ENCODE measurements around the gene SLC27A5.
"Not testable (repeated sequence)": the region's sequence is repeated elsewhere in the genome, so short reads cannot be mapped to it uniquely, and the experiment has no call there.

SLC27A5 gene

DNA sequence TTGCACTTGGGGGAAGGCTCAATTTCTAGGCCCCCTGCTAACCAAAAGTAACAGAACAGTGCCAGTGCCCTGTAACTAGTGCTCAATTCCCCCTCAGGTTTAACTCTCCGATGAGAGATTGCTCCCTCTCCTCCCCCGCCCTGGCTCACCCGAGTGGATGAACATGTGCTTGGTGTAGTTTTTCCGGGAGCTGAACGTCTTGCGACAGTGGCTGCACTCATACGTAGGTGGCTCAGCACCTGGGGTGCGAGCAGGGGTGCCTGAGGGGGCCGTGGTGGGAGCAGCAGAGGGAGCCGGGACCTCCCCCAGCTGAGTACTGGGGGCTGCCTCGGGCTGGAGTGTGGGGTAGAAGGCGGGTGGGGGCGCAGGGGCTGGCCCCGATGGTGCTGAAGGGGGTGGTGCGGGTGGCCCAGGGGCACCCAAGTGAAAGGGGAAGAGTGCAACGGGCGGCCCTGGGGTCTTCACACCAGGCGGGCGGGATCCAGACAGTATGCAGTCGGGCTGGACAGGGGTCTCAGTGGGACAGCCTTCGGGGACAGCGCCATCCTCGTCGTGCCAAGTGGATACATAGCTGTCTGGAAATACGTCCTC lies 4.5 kb upstream of the SLC27A5 start:
- Histone ChIP-seq H3K4me3 (ENCODE audit: low read length) (peak overlapping the region; percentile 44; the same call in 1 of the 2 replicates), H3K27me3 (ENCODE audit: insufficient read depth, low read length) (no peaks in the 10 kb centered on the region), H3K27ac (ENCODE audit: low read length) (peak overlapping the region; percentile 79), H3K9me3 (ENCODE audit: insufficient read depth, low read depth, low read length) (no peaks in the 10 kb centered on the region), H3K4me1 (ENCODE audit: insufficient read depth, low read length) (peaks cover 27% of the 10 kb centered on the region; the same call in 1 of the 2 replicates), H3K36me3 (ENCODE audit: insufficient read depth, low read depth, low read length) (peaks cover 4% of the 10 kb centered on the region; the same call in 1 of the 2 replicates), H3K9ac (ENCODE audit: low read depth, low read length) (peak overlapping the region; percentile 13; the same call in 1 of the 2 replicates)

- Histone ChIP-seq H3K36me3 (ENCODE audit: insufficient read depth, low read depth, low read length) (peaks cover 4% of the 10 kb centered on the region; the same call in 1 of the 2 replicates), H3K4me3 (ENCODE audit: low read length) (peak overlapping the region; percentile 44; the same call in 1 of the 2 replicates), H3K9me3 (ENCODE audit: insufficient read depth, low read depth, low read length) (no peaks in the 10 kb centered on the region), H3K27ac (ENCODE audit: low read length) (peak overlapping the region; percentile 79), H3K4me1 (ENCODE audit: insufficient read depth, low read length) (peaks cover 23% of the 10 kb centered on the region; the same call in 1 of the 2 replicates), H3K27me3 (ENCODE audit: insufficient read depth, low read length) (no peaks in the 10 kb centered on the region), H3K9ac (ENCODE audit: low read depth, low read length) (peak overlapping the region; percentile 13; the same call in 1 of the 2 replicates)
These were observed 3.5 kb upstream of the SLC27A5 start for GRCh38 chr19:58515259-58515658.

DNA sequence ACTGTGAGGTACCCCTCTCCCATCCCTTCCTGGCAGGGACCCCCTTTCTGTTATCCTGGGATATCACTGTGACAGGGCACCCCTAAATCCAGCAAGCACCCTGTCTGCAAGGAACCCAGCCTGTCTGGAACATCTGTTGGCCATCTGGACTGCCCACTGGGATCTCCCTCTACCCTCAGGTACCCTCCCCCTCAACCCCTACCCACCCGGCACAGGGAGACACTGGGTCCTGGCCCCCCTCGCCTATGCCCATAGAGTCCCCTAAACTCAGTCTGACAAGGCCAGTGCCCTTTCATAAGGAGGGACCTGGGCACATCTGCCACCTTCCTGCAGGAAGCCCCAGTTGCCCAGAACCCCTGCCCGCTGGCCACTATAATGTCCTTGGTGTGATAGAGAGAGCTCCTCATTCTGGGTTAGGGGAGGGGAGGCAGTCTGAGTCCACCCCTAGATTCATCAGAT lies 2.8 kb upstream of the SLC27A5 start:
- peaks cover 22% of the 10 kb centered on the region; the same call in 1 of the 2 replicates for H3K4me1 ChIP-seq (ENCODE audit: insufficient read depth, low read length)
- no peaks in the 10 kb centered on the region for H3K27me3 ChIP-seq (ENCODE audit: insufficient read depth, low read length)
- H3K9ac ChIP-seq (ENCODE audit: low read depth, low read length), result peak overlapping the region; percentile 87; the same call in 1 of the 2 replicates
- peak overlapping the region; percentile 79 for H3K4me3 ChIP-seq (ENCODE audit: low read length)
- no peaks in the 10 kb centered on the region for H3K9me3 ChIP-seq (ENCODE audit: insufficient read depth, low read depth, low read length)
- no peak overlapping the region for H3K27ac ChIP-seq (ENCODE audit: low read length)
- H3K36me3 ChIP-seq (ENCODE audit: insufficient read depth, low read depth, low read length), result peaks cover 4% of the 10 kb centered on the region; the same call in 1 of the 2 replicates

GRCh38 chr19:58513694-58514563 lies 2.1 kb upstream of the SLC27A5 start:
- Histone ChIP-seq H3K27me3 (ENCODE audit: insufficient read depth, low read length) (no peaks in the 10 kb centered on the region), H3K4me1 (ENCODE audit: insufficient read depth, low read length) (peaks cover 22% of the 10 kb centered on the region; the same call in 1 of the 2 replicates), H3K4me3 (ENCODE audit: low read length) (peak overlapping the region; percentile 79), H3K9me3 (ENCODE audit: insufficient read depth, low read depth, low read length) (no peaks in the 10 kb centered on the region), H3K27ac (ENCODE audit: low read length) (no peak overlapping the region), H3K36me3 (ENCODE audit: insufficient read depth, low read depth, low read length) (peaks cover 4% of the 10 kb centered on the region; the same call in 1 of the 2 replicates), H3K9ac (ENCODE audit: low read depth, low read length) (peak overlapping the region; percentile 87; the same call in 1 of the 2 replicates)

DNA sequence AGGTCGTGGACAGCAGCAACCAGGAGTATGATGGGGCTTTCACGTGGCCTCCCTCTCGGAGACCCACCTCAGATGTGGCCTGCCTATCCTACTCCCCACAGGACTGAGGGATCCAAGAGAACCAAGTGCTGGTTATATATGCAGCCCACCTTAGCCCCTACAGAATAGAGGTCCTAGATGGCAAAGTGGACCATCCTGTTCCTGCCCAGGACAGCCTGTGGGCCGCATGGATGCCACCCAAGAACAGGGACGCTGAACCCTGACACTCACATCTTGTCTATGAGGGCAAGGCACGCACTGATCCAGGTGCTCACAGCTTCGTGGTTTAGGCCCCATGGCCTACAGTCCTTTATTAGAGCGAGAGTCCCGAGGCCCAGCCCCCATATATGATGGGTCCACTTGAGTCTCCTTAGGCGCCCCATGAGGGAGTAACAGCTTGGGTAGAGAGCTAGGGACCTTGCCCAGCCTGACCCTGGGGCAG lies 1.5 kb upstream of the SLC27A5 start:
- Histone ChIP-seq H3K4me3 (ENCODE audit: low read length) (no peak overlapping the region), H3K27ac (ENCODE audit: low read length) (no peak overlapping the region), H3K4me1 (ENCODE audit: insufficient read depth, low read length) (peaks cover 19% of the 10 kb centered on the region; the same call in 1 of the 2 replicates), H3K9ac (ENCODE audit: low read depth, low read length) (peak overlapping the region; percentile 59; the same call in 1 of the 2 replicates), H3K27me3 (ENCODE audit: insufficient read depth, low read length) (no peaks in the 10 kb centered on the region), H3K36me3 (ENCODE audit: insufficient read depth, low read depth, low read length) (peaks cover 4% of the 10 kb centered on the region; the same call in 1 of the 2 replicates), H3K9me3 (ENCODE audit: insufficient read depth, low read depth, low read length) (no peaks in the 10 kb centered on the region)

- Histone ChIP-seq H3K9me3 (ENCODE audit: insufficient read depth, low read depth, low read length) (no peaks in the 10 kb centered on the region), H3K9ac (ENCODE audit: low read depth, low read length) (no peak overlapping the region), H3K27ac (ENCODE audit: low read length) (no peak overlapping the region), H3K36me3 (ENCODE audit: insufficient read depth, low read depth, low read length) (no peaks in the 10 kb centered on the region), H3K4me1 (ENCODE audit: insufficient read depth, low read length) (peaks cover 5% of the 10 kb centered on the region; the same call in 1 of the 2 replicates), H3K27me3 (ENCODE audit: insufficient read depth, low read length) (no peaks in the 10 kb centered on the region), H3K4me3 (ENCODE audit: low read length) (no peak overlapping the region)
These were observed 1.5 kb downstream of the SLC27A5 start for GRCh38 chr19:58510084-58510862.

DNA sequence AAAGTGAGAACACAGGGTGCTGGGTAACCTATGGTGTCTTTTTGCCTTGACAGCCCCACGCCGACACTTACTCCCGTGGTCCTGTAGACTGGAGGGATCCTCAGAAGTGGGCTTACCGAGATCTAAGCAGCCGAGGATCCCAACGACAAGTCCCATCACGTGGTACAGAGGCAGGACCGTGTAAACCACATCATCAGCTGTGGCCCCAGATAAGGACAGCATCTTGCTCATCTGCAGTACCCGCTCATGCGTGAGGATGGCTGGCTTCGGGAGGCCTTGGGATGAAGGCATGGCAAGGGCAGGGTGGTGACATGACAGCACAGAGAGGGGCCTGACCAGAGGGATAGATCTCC lies 2.1 kb downstream of the SLC27A5 start:
- no peaks in the 10 kb centered on the region for H3K9me3 ChIP-seq (ENCODE audit: insufficient read depth, low read depth, low read length)
- no peaks in the 10 kb centered on the region for H3K36me3 ChIP-seq (ENCODE audit: insufficient read depth, low read depth, low read length)
- H3K9ac ChIP-seq (ENCODE audit: low read depth, low read length), result no peak overlapping the region
- H3K4me3 ChIP-seq (ENCODE audit: low read length), result no peak overlapping the region
- H3K27me3 ChIP-seq (ENCODE audit: insufficient read depth, low read length), result no peaks in the 10 kb centered on the region
- H3K4me1 ChIP-seq (ENCODE audit: insufficient read depth, low read length), result peaks cover 4% of the 10 kb centered on the region; the same call in 1 of the 2 replicates
- H3K27ac ChIP-seq (ENCODE audit: low read length), result no peak overlapping the region

GRCh38 chr19:58507602-58508223 lies 4.1 kb downstream of the SLC27A5 start:
- not testable (repeated sequence) for H3K9ac ChIP-seq (ENCODE audit: low read depth, low read length); H3K27ac ChIP-seq (ENCODE audit: low read length); H3K4me3 ChIP-seq (ENCODE audit: low read length); H3K27me3 ChIP-seq (ENCODE audit: insufficient read depth, low read length); H3K9me3 ChIP-seq (ENCODE audit: insufficient read depth, low read depth, low read length); H3K36me3 ChIP-seq (ENCODE audit: insufficient read depth, low read depth, low read length); H3K4me1 ChIP-seq (ENCODE audit: insufficient read depth, low read length)

GRCh38 chr19:58500242-58500641 lies 11.6 kb downstream of the SLC27A5 start:
- no peak overlapping the region for H3K9ac ChIP-seq (ENCODE audit: low read depth, low read length)
- no peaks in the 10 kb centered on the region for H3K9me3 ChIP-seq (ENCODE audit: insufficient read depth, low read depth, low read length)
- no peaks in the 10 kb centered on the region for H3K36me3 ChIP-seq (ENCODE audit: insufficient read depth, low read depth, low read length)
- peaks cover 6% of the 10 kb centered on the region; the same call in 1 of the 2 replicates for H3K4me1 ChIP-seq (ENCODE audit: insufficient read depth, low read length)
- peak overlapping the region; percentile 77 for H3K4me3 ChIP-seq (ENCODE audit: low read length)
- H3K27ac ChIP-seq (ENCODE audit: low read length), result no peak overlapping the region
- H3K27me3 ChIP-seq (ENCODE audit: insufficient read depth, low read length), result no peaks in the 10 kb centered on the region

GRCh38 chr19:58499021-58499927 lies 12.5 kb downstream of the SLC27A5 start:
- Histone ChIP-seq H3K27me3 (ENCODE audit: insufficient read depth, low read length) (no peaks in the 10 kb centered on the region), H3K9ac (ENCODE audit: low read depth, low read length) (peak overlapping the region; percentile 82), H3K4me1 (ENCODE audit: insufficient read depth, low read length) (peaks cover 6% of the 10 kb centered on the region; the same call in 1 of the 2 replicates), H3K9me3 (ENCODE audit: insufficient read depth, low read depth, low read length) (no peaks in the 10 kb centered on the region), H3K4me3 (ENCODE audit: low read length) (peak overlapping the region; percentile 97), H3K36me3 (ENCODE audit: insufficient read depth, low read depth, low read length) (no peaks in the 10 kb centered on the region), H3K27ac (ENCODE audit: low read length) (peak overlapping the region; percentile 78)

Data from iPS-20b (cell line).